Fibroblast of the aortic adventitia (primary cell): Measurements from ENCODE around the gene TIMP3. TPM values are rescaled to one million over a fixed set of nuclear protein-coding genes. Genes with fewer than 3 reads are reported as not detected.

ENCODE experiments used
- DNase-seq: peaks from one replicate; pipeline ENCODE4 v3.0.0-alpha.2; 2010; ENCODE audit warnings: low read depth
- H3K4me3 ChIP-seq: 2 replicates; pipeline ENCODE4 v1.5.1; 2011; ENCODE audit warnings: low read depth, mild to moderate bottlenecking, control low read depth, low read length, moderate library complexity
- total RNA-seq: library from RNA; depleted of rRNA; stranded (reverse); fragments of >200 nt; gene quantifications from 2 replicates; pipeline ENCODE4 v1.2.3, GENCODE V29; 2012; ENCODE audit warnings: low replicate concordance
- TF ChIP-seq, protein P1 (sequence below): IDR thresholded peaks from 2 replicates; pipeline ENCODE4 v1.5.1; 2011; ENCODE audit warnings: mild to moderate bottlenecking, low read length, control low read depth, inconsistent platforms; ENCODE audit not compliant: insufficient read depth

TIMP3 gene
- total RNA-seq, 1 donor = 329 TPM

DNA sequence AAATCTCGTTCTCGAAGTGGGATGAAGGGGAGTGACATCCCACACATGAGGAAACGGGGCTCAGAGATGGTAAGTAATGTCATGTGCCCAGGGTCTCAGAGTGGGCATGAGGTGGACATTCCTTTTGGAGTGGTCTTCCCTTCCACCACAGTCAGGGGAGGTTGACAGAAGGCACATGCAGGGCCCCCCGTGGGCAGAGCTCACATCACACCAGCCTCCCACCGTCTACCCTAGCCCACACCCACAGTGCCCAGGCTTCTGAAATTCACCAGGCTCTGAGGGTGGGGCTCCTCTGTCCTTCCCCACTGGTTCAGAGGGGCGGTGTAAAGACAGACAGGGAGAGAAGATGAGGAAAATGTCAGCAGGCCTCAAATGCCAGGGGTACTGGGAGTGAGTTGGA, 41.1 kb upstream of the TIMP3 start:
- no peak overlapping the region for H3K4me3 ChIP-seq
- TF ChIP-seq, protein P1, sequence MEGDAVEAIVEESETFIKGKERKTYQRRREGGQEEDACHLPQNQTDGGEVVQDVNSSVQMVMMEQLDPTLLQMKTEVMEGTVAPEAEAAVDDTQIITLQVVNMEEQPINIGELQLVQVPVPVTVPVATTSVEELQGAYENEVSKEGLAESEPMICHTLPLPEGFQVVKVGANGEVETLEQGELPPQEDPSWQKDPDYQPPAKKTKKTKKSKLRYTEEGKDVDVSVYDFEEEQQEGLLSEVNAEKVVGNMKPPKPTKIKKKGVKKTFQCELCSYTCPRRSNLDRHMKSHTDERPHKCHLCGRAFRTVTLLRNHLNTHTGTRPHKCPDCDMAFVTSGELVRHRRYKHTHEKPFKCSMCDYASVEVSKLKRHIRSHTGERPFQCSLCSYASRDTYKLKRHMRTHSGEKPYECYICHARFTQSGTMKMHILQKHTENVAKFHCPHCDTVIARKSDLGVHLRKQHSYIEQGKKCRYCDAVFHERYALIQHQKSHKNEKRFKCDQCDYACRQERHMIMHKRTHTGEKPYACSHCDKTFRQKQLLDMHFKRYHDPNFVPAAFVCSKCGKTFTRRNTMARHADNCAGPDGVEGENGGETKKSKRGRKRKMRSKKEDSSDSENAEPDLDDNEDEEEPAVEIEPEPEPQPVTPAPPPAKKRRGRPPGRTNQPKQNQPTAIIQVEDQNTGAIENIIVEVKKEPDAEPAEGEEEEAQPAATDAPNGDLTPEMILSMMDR = no peak
- DNase-seq = no peak

DNA sequence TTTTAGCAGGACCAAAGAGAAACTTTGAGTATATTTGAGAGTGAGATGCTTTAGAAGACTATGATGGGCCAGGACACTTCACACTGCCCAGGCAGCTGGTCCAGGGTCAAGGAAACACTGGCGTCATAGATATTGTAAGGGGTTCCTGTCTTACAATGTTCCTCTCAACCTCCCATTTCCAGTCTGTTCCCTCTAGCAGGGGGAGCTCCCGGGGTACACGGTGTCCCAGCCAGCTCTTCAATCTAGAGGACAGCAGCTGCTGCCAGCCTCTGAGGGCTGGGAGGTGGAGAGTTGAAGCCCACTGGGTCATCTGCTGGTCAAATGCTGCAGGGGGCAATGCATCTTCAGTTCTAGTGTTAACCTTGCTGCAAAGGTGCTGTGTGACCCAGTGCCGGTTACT, 40.7 kb upstream of the TIMP3 start:
- TF ChIP-seq, protein P1 = no peak
- DNase-seq = no peak

DNA sequence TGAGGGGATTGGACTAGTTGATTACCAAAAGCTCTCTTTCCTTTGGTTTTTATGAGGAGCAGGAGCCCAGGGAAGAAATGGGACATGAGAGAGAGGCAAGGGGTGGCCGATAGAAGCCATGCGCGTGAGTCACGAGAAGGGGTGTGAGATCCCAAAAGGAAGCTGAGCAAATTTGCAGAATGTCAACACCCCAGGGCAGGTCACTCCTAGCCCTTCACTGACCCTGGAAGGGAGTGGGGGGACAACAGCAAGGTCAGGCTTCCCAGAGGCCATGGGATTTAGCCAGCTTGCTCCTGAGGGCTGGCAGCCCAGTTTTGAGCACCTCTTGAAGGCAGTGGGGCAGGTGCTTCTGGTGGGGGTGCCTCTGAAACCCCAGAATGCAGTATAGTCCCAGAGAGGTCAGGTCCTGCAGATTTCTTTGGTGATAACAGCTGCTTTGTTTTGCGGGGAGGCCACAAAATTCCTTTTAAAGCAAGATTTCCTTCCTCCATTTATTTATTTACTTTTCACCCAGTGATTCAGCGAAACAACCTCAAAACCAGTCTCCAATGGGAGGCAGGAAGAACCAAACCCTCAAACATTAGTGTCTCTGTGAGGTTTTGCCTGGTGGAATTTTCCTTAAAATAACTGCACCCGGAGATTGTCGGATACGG, 40.1 kb upstream of the TIMP3 start:
- no peak for DNase-seq
- TF ChIP-seq, protein P1 = no peak

More for the DNA sequence above, 40.7 kb upstream of the TIMP3 start:
- H3K4me3 ChIP-seq = no peak overlapping the region

DNA sequence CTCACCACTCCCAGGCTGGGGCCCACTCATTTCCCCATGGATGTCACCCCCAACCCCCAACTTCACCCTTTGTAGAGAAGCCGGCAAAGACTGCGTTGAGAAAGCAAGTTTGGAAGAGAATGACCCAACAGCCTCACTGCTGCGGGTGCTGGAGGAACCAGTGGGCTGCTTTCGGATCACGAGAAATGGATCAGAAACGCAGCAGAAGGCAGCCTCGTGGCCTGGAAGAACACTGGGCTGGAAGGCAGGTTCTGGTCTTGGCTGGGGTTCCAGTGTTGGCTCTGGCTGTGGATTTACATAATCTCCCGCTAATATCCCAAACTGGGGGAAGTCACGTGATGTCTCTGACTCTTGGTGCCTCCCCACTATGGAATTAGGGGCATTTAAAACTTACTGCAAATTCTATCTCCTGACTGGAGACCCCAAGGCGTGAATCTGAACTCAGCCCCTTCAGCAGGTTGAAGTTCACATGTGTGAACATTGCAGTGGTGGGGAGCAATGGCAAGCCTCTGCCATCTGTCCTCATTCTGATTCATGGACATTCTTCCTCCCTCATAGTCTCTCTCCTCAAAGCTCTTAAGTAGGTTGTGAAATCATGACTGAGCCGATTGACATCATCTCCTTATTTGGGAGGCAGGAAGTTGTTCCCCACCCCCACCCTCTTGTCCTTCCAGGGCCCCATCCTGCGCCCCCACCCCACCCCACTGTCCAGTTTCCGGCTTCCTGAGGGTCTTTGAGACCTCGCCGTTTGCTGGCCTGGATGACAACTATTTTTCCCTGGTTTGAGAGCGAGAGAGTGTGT, 37.0 kb upstream of the TIMP3 start:
- TF ChIP-seq, protein P1 = no peak
- H3K4me3 ChIP-seq = no peak overlapping the region
- peak; percentile 83 for DNase-seq

More for the DNA sequence above, 40.1 kb upstream of the TIMP3 start:
- no peak overlapping the region for H3K4me3 ChIP-seq

DNA sequence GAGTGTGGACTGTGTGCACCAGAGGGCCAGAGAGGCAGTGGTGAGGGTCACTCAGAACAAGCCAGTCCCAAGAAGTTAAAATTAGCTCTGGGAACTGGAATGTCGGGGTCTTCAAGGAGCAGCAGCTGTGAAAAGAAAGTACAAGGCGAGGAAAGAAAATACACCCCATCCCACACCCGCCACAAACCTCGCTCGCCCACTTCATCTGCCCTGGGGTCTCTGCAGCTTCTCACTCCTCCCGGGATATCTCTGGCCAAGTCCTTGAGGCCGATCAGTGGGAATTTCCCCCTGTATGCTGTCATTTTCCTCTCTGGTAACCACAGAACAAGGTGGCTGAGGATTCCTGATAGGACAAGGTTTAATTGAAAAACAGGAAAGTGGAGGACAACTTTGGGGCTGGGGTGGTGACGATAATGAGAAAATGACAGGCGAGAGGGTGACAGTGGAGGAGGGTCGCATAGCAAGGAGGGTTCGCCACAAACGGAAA, 36.3 kb upstream of the TIMP3 start:
- no peak overlapping the region for H3K4me3 ChIP-seq
- DNase-seq = no peak
- TF ChIP-seq, protein P1 = no peak

DNA sequence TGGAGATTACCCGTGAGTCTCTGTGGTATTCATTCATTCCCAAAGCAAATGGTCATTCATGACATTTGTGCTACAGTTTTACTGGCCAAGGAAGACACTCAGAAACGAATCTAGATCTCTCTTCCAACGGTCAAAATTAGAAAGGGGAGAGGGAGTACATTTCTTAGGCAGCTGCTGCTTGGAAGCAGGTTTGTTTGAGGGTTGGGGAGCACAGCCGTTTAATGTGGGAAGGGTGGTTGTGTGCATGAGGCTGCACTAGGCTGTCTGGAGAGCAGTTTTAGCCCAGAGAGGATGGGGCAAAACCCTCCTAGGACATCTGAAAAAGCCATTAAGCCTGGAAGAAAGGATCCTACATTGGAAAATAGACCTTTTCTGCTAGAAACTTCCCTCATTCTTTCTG, 29.7 kb upstream of the TIMP3 start:
- DNase-seq = no peak
- TF ChIP-seq, protein P1 = no peak
- no peak overlapping the region for H3K4me3 ChIP-seq
